Measurements from ENCODE around the gene HIP1R.

The HIP1R gene

GRCh38 chr12:122847516-122847836 lies 12.2 kb downstream of the HIP1R start:
- H3K27ac ChIP-seq = no peak overlapping the region
- TF ChIP-seq CTCF (conservative IDR thresholded peaks at IDR 0.05) = no peak

DNA sequence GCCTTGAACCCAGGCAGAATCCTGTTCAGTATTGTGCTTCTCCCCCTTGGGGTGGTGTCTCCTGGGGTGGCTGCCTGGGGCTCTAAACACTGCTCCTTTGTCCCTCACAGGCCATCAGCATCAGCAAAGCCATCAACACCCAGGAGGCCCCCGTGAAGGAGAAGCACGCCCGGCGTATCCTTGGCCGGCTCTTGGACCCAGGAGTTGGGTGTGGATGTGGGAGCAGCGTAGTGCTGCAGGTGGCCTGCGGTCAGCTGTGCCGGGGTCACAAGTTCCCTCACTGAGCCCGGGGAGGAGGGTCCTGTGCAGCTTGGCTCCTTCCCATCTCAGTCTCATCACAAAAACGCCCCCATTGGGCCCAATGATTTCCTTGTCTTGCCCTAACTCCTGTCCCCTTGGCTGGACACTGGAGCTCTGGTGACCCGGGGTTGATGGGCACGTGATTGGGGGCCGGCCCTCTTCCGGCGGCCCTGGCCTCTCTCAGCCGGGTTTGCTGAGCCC lies 12.7 kb downstream of the HIP1R start:
- no peak for TF ChIP-seq CTCF (conservative IDR thresholded peaks at IDR 0.05)
- no peak overlapping the region for H3K27ac ChIP-seq

- TF ChIP-seq CTCF (conservative IDR thresholded peaks at IDR 0.05) = no peak
- H3K27ac ChIP-seq = no peak overlapping the region
Observed at GRCh38 chr12:122848471-122849351, 13.5 kb downstream of the HIP1R start.

- no peak for TF ChIP-seq CTCF (conservative IDR thresholded peaks at IDR 0.05)
- H3K27ac ChIP-seq = no peak overlapping the region
Observed at GRCh38 chr12:122849352-122850047, 14.2 kb downstream of the HIP1R start.

GRCh38 chr12:122850048-122850445 lies 14.8 kb downstream of the HIP1R start:
- no peak overlapping the region for H3K27ac ChIP-seq
- no peak for TF ChIP-seq CTCF (conservative IDR thresholded peaks at IDR 0.05)

DNA sequence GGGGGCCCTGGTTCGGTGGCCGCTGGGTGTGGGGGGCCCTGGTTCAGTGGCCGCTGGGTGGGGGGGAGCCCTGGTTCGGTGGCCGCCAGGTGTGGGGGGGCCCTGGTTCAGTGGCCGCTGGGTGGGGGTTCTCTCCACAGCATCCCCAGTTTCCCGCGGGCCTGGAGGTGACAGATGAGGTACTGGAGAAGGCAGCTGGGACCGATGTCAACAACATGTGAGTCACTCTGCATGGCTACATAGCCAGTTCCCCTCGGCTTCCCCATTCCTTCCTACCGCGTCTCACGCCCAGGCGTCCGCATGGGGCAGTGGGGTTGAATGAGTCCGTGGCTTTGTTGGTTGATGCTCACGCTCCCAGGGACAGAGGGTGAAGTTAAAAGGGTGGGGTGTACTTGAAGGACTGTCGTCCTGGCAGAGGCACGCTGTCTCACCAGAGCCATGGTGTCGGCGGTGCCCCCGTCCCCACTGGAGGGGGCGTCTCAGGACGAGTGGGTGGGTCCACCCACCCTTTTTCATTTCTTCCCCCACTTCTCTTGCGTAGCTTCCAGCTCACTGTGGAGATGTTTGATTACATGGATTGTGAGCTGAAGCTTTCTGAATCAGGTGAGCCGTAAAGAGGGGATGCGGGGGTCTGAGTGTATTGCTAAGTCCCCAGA lies 15.6 kb downstream of the HIP1R start:
- TF ChIP-seq CTCF (conservative IDR thresholded peaks at IDR 0.05) = no peak
- no peak overlapping the region for H3K27ac ChIP-seq

DNA sequence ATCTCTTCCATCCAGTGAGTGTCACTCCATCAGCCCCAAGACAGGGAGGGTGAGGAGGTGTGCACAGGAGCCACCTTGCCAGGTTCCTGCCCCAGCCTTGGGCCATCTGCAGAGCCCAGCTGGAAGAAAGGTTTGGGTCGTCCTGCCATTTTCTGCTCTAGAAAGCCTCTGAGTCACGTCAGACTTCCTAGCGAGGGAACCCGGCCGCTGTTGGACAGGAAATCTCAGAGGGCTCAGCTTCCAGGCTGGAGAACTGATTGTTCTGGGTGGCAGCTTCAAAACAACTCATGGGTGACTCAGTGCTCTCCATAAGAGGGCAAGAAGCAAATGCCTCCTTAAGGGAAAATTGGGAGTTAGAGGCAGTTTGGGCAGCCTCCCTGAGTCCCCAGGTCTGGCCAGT lies 16.6 kb downstream of the HIP1R start:
- H3K27ac ChIP-seq = no peak overlapping the region
- no peak for TF ChIP-seq CTCF (conservative IDR thresholded peaks at IDR 0.05)

Measured in VCaP (cell line).